ENCODE data around the gene FRAT1. TPM values are rescaled to one million over a fixed set of nuclear protein-coding genes. Genes with fewer than 3 reads are reported as not detected.

Gene FRAT1
- total RNA-seq, 2 experiments from 2014 or later, result 5.5 to 5.7 TPM

GRCh38 chr10:97320480-97321031, 1.5 kb downstream of the FRAT1 start:
- no peaks in the 10 kb centered on the region for H3K27me3 Mint-ChIP-seq
- peak; percentile 53 for DNase-seq
- H3K36me3 Mint-ChIP-seq, result no peaks in the 10 kb centered on the region
- H3K4me1 Mint-ChIP-seq, result peaks cover 22% of the 10 kb centered on the region
- ATAC-seq, result peak; percentile 11
- peak overlapping the region; percentile 64 for H3K27ac Mint-ChIP-seq
- no peaks in the 10 kb centered on the region for H3K9me3 Mint-ChIP-seq (ENCODE audit: low read depth)
- CTCF ChIA-PET, result interaction anchor here (0.6 to 2.0 kb wide), 6 partner anchors 12 to 221 kb away, joined by 3 to 35 read pairs (median 9); partner anchors contain the start of genes ARHGAP19 and FRAT2
- peak overlapping the region; percentile 82 for H3K4me3 Mint-ChIP-seq

GRCh38 chr10:97321032-97321803, 2.1 kb downstream of the FRAT1 start:
- Mint-ChIP-seq H3K9me3 (ENCODE audit: low read depth) (no peaks in the 10 kb centered on the region), H3K36me3 (no peaks in the 10 kb centered on the region), H3K27me3 (no peaks in the 10 kb centered on the region), H3K27ac (peak overlapping the region; percentile 64), H3K4me3 (peak overlapping the region; percentile 82), H3K4me1 (peaks cover 24% of the 10 kb centered on the region)
- no peak for DNase-seq
- ATAC-seq, result no peak
- CTCF ChIA-PET, result interaction anchor here (2.0 kb wide), 1 partner anchor 12 kb away, joined by 9 read pairs; no protein-coding TSS in a partner anchor

GRCh38 chr10:97321804-97322190, 2.7 kb downstream of the FRAT1 start:
- peaks cover 29% of the 10 kb centered on the region for H3K4me1 Mint-ChIP-seq
- CTCF ChIA-PET, result interaction anchor here (2.0 kb wide), 1 partner anchor 11 kb away, joined by 9 read pairs; no protein-coding TSS in a partner anchor
- H3K27me3 Mint-ChIP-seq, result no peaks in the 10 kb centered on the region
- H3K9me3 Mint-ChIP-seq (ENCODE audit: low read depth), result no peaks in the 10 kb centered on the region
- no peak overlapping the region for H3K27ac Mint-ChIP-seq
- H3K36me3 Mint-ChIP-seq, result no peaks in the 10 kb centered on the region
- no peak for DNase-seq
- peak overlapping the region; percentile 82 for H3K4me3 Mint-ChIP-seq
- ATAC-seq, result no peak

GRCh38 chr10:97323501-97323900, 4.4 kb downstream of the FRAT1 start:
- CTCF ChIA-PET, result interaction anchor here (0.7 to 2.5 kb wide), 3 partner anchors 10 to 267 kb away, joined by 3 to 9 read pairs (median 4); no protein-coding TSS in a partner anchor
- H3K27me3 Mint-ChIP-seq, result no peaks in the 10 kb centered on the region
- no peaks in the 10 kb centered on the region for H3K9me3 Mint-ChIP-seq (ENCODE audit: low read depth)
- H3K4me1 Mint-ChIP-seq, result peaks cover 45% of the 10 kb centered on the region
- H3K36me3 Mint-ChIP-seq, result peaks cover 2% of the 10 kb centered on the region
- ATAC-seq (no peak), DNase-seq (no peak)
- no peak overlapping the region for H3K4me3 Mint-ChIP-seq
- no peak overlapping the region for H3K27ac Mint-ChIP-seq

- Mint-ChIP-seq H3K9me3 (ENCODE audit: low read depth) (no peaks in the 10 kb centered on the region), H3K36me3 (peaks cover 12% of the 10 kb centered on the region), H3K4me3 (no peak overlapping the region), H3K27ac (no peak overlapping the region), H3K4me1 (peaks cover 48% of the 10 kb centered on the region), H3K27me3 (no peaks in the 10 kb centered on the region)
- DNase-seq (no peak), ATAC-seq (no peak)
- CTCF ChIA-PET, result interaction anchor here (2.5 kb wide), 1 partner anchor 8 kb away, joined by 9 read pairs; no protein-coding TSS in a partner anchor
Measured at GRCh38 chr10:97325754-97326153, 6.7 kb downstream of the FRAT1 start.

GRCh38 chr10:97327348-97328294, 8.6 kb downstream of the FRAT1 start:
- peak overlapping the region; percentile 75 for H3K27ac Mint-ChIP-seq

GRCh38 chr10:97328646-97329453, 9.8 kb downstream of the FRAT1 start:
- H3K4me1 Mint-ChIP-seq, result peaks cover 60% of the 10 kb centered on the region
- no peaks in the 10 kb centered on the region for H3K9me3 Mint-ChIP-seq (ENCODE audit: low read depth)
- DNase-seq (no peak), ATAC-seq (peak; percentile 30)
- no peaks in the 10 kb centered on the region for H3K27me3 Mint-ChIP-seq
- peaks cover 18% of the 10 kb centered on the region for H3K36me3 Mint-ChIP-seq
- CTCF ChIA-PET, result no interaction called here
- peak overlapping the region; percentile 41 for H3K27ac Mint-ChIP-seq
- no peak overlapping the region for H3K4me3 Mint-ChIP-seq

More at GRCh38 chr10:97327348-97328294, 8.6 kb downstream of the FRAT1 start:
- ATAC-seq (no peak), DNase-seq (no peak)
- Mint-ChIP-seq H3K36me3 (peaks cover 18% of the 10 kb centered on the region), H3K9me3 (ENCODE audit: low read depth) (no peaks in the 10 kb centered on the region), H3K4me3 (no peak overlapping the region), H3K27me3 (no peaks in the 10 kb centered on the region), H3K4me1 (peaks cover 50% of the 10 kb centered on the region)
- CTCF ChIA-PET, result interaction anchor here (0.9 to 1.3 kb wide), 3 partner anchors 13 to 74 kb away, joined by 3 read pairs; partner anchors contain the start of gene RRP12

GRCh38 chr10:97329766-97330165, 10.7 kb downstream of the FRAT1 start:
- peaks cover 60% of the 10 kb centered on the region for H3K4me1 Mint-ChIP-seq
- H3K9me3 Mint-ChIP-seq (ENCODE audit: low read depth), result no peaks in the 10 kb centered on the region
- H3K4me3 Mint-ChIP-seq, result no peak overlapping the region
- CTCF ChIA-PET, result interaction anchor here (5.1 kb wide), 1 partner anchor 10 kb away, joined by 35 read pairs; the partner anchor contains the start of gene FRAT1
- H3K27ac Mint-ChIP-seq, result no peak overlapping the region
- DNase-seq (no peak), ATAC-seq (no peak)
- no peaks in the 10 kb centered on the region for H3K27me3 Mint-ChIP-seq
- H3K36me3 Mint-ChIP-seq, result peaks cover 18% of the 10 kb centered on the region

- Mint-ChIP-seq H3K9me3 (ENCODE audit: low read depth) (no peaks in the 10 kb centered on the region), H3K27me3 (peaks cover 4% of the 10 kb centered on the region), H3K4me1 (peaks cover 61% of the 10 kb centered on the region), H3K4me3 (no peak overlapping the region), H3K36me3 (peaks cover 18% of the 10 kb centered on the region), H3K27ac (no peak overlapping the region)
- CTCF ChIA-PET, result interaction anchor here (5.1 kb wide), 1 partner anchor 12 kb away, joined by 35 read pairs; the partner anchor contains the start of gene FRAT1
- ATAC-seq, result no peak
- no peak for DNase-seq
Measured at GRCh38 chr10:97331153-97331703, 12.2 kb downstream of the FRAT1 start.

- CTCF ChIA-PET, result interaction anchor here (0.9 to 5.1 kb wide), 9 partner anchors 8 to 54 kb away, joined by 3 to 35 read pairs (median 6); partner anchors contain the start of genes ARHGAP19 and FRAT1
- no peak for ATAC-seq
- peak overlapping the region; percentile 77 for H3K4me3 Mint-ChIP-seq
- H3K4me1 Mint-ChIP-seq, result peaks cover 47% of the 10 kb centered on the region
- H3K27me3 Mint-ChIP-seq, result peaks cover 20% of the 10 kb centered on the region
- H3K36me3 Mint-ChIP-seq, result peaks cover 17% of the 10 kb centered on the region
- no peaks in the 10 kb centered on the region for H3K9me3 Mint-ChIP-seq (ENCODE audit: low read depth)
- peak overlapping the region; percentile 82 for H3K27ac Mint-ChIP-seq
- no peak for DNase-seq
Measured at GRCh38 chr10:97332591-97333350, 13.7 kb downstream of the FRAT1 start.

- DNase-seq, result peak; percentile 55
- Mint-ChIP-seq H3K4me3 (peak overlapping the region; percentile 77), H3K27me3 (peaks cover 23% of the 10 kb centered on the region), H3K9me3 (ENCODE audit: low read depth) (no peaks in the 10 kb centered on the region), H3K4me1 (peaks cover 42% of the 10 kb centered on the region), H3K36me3 (peaks cover 17% of the 10 kb centered on the region), H3K27ac (peak overlapping the region; percentile 82)
- ATAC-seq, result no peak
- CTCF ChIA-PET, result interaction anchor here (0.7 to 5.1 kb wide), 10 partner anchors 9 to 54 kb away, joined by 3 to 35 read pairs (median 5); partner anchors contain the start of genes ARHGAP19 and FRAT1
Measured at GRCh38 chr10:97333351-97333600, 14.2 kb downstream of the FRAT1 start.
